Tibial nerve (tissue), 4 donors: ENCODE data around the gene MAGI2. TPM values are rescaled to one million over a fixed set of nuclear protein-coding genes. Genes with fewer than 3 reads are reported as not detected.

Experiments
- DNase-seq, 2 donors: peaks; one replicate each; pipeline ENCODE4 v3.0.0-alpha.2; 2019; ENCODE audit warnings: low spot score in 2 of 2
- H3K27ac ChIP-seq, 4 donors: fragments of 200-600 bp; sonication (generic) in 3 of 4; one replicate each; pipeline ENCODE4 v1.5.1; 2017 to 2019; ENCODE audit warnings: mild to moderate bottlenecking in 1 of 4
- H3K27me3 ChIP-seq, 2 donors: fragments of 200-600 bp; sonication (generic) in 1 of 2; one replicate each; pipeline versions ENCODE4 v1.5.1 to v1.6.0; 2017 to 2019
- H3K36me3 ChIP-seq, 3 donors: fragments of 200-600 bp; sonication (generic); one replicate each; pipeline ENCODE4 v1.5.1; 2018 to 2019
- H3K4me1 ChIP-seq, 4 donors: fragments of 200-600 bp; sonication (generic) in 3 of 4; one replicate each; pipeline ENCODE4 v1.5.1; 2017 to 2019
- H3K4me3 ChIP-seq, 4 donors: fragments of 200-600 bp; sonication (generic) in 3 of 4; one replicate each; pipeline ENCODE4 v1.5.1; 2017 to 2019; ENCODE audit warnings: mild to moderate bottlenecking in 1 of 4, moderate library complexity in 1 of 4
- H3K9me3 ChIP-seq, 4 donors: fragments of 200-600 bp; sonication (generic) in 3 of 4; one replicate each; pipeline ENCODE4 v1.5.1; 2017 to 2019
- CTCF ChIP-seq, 5 experiments: fragments of 200-600 bp in 3 of 5; fragments of 450-650 bp in 2 of 5; sonication (generic) in 3 of 5; IDR thresholded peaks; one replicate each; pipeline ENCODE4 v1.5.1; 2016 to 2019; ENCODE audit warnings: antibody characterized with exemption in 5 of 5, mild to moderate bottlenecking in 3 of 5, moderate library complexity in 2 of 5
- EP300 ChIP-seq, 2 donors: sonication (generic); formaldehyde crosslinking; IDR thresholded peaks; one replicate each; pipeline ENCODE4 v1.6.1; 2017; ENCODE audit warnings: antibody characterized with exemption in 2 of 2, mild to moderate bottlenecking in 1 of 2
- POLR2A ChIP-seq, 2 donors: fragments of 450-650 bp; IDR thresholded peaks; one replicate each; pipeline ENCODE4 v1.6.1; 2017; ENCODE audit warnings: antibody characterized with exemption in 2 of 2, mild to moderate bottlenecking in 2 of 2, moderate library complexity in 2 of 2
- WGBS, 2 donors: methylation state at CpG; one replicate each; pipeline ENCODE4 v1.1.5; 2018; 5-methylcytosine and 5-hydroxymethylcytosine counted together
- total RNA-seq, 4 donors: library from RNA; depleted of rRNA; stranded (reverse); fragments of >200 nt; gene quantifications; one replicate each; pipeline ENCODE4 v1.1.0, GENCODE V29; 2016

Gene MAGI2
- total RNA-seq, 4 donors from 2014 or later: 33.6 to 58.2 (median 55.6) TPM

- Histone ChIP-seq H3K9me3 (no peaks in the 10 kb centered on the region), H3K4me3 (no peak overlapping the region), H3K4me1 (peaks cover 0 to 12% (median 0%) of the 10 kb centered on the region in 4 donors), H3K27me3 (no peaks in the 10 kb centered on the region), H3K36me3 (no peaks in the 10 kb centered on the region), H3K27ac (no peak overlapping the region)
- no peak for DNase-seq
- WGBS, 2 donors: 79 to 80% methylated on average over 2 of the region's 2 CpGs
- TF ChIP-seq CTCF (IDR thresholded peaks at IDR 0.05) (no peak), POLR2A (IDR thresholded peaks at IDR 0.05) (no peak), EP300 (IDR thresholded peaks at IDR 0.05) (no peak)
Measured at GRCh38 chr7:78024591-78024990, 1428.9 kb downstream of the MAGI2 start.

DNA sequence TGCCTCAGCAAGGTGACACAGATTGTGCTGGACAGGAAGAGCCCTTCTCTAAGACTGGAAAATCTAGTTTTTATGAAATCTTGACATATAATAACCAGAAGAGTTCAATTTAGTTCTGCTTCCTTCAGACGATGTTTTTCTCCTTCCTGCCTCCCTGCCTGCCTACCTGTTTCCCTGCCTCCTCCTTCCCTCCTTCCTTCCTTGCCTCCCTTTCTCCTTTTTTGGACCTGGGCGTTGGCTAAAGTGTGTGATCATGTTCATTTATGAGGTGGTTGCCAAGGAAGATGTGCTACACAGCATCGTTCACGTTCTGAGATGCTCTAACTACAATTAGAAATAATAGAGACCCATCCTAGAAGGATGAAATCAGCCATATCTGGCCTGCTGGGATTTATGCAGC is 1430.3 kb downstream of the MAGI2 start:
- 79 to 83% methylated on average over 4 of the region's 4 CpGs for WGBS, 2 donors
- no peak for TF ChIP-seq POLR2A (IDR thresholded peaks at IDR 0.05)
- Histone ChIP-seq H3K36me3 (no peaks in the 10 kb centered on the region), H3K4me1 (peaks cover 0 to 21% (median 4%) of the 10 kb centered on the region in 4 donors), H3K9me3 (no peaks in the 10 kb centered on the region), H3K4me3 (no peak overlapping the region), H3K27ac (no peak overlapping the region), H3K27me3 (no peaks in the 10 kb centered on the region)
- no peak for DNase-seq

DNA sequence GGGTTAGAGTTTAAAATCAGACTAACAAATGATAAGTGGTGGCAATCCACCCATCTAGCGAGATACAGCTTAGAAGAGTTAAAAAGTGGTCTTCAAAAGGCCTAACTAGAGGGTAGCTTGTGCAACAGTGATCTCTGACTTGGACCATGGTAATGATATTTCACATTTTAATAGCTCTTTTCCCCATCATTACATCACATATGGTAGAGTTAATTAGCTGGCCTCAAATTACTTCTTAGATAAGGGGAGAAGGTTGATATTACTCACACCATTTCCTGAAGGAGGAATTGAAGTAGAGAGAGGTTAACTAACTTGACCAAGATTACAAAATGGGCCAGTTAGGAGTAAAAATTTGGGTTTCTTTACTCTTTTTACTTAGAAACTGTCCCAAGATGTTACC is 1431.3 kb downstream of the MAGI2 start:
- Histone ChIP-seq H3K4me1 (peaks cover 0 to 31% (median 4%) of the 10 kb centered on the region in 4 donors), H3K4me3 (no peak overlapping the region), H3K36me3 (no peaks in the 10 kb centered on the region), H3K9me3 (no peaks in the 10 kb centered on the region), H3K27ac (no peak overlapping the region), H3K27me3 (no peaks in the 10 kb centered on the region)
- 94 to 100% methylated on average over 1 of the region's 1 CpG for WGBS, 2 donors
- no peak for DNase-seq
- TF ChIP-seq EP300 (IDR thresholded peaks at IDR 0.05): no peak
- no peak for TF ChIP-seq CTCF (IDR thresholded peaks at IDR 0.05)
- no peak for TF ChIP-seq POLR2A (IDR thresholded peaks at IDR 0.05)

GRCh38 chr7:78020874-78021249 is 1432.6 kb downstream of the MAGI2 start:
- Histone ChIP-seq H3K4me3 (no peak overlapping the region), H3K27ac (peak overlapping the region in 3 of 4 donors; percentile 94 to 98 (median 98)), H3K36me3 (no peaks in the 10 kb centered on the region), H3K4me1 (peaks cover 0 to 40% (median 4%) of the 10 kb centered on the region in 4 donors), H3K27me3 (no peaks in the 10 kb centered on the region), H3K9me3 (no peaks in the 10 kb centered on the region)
- TF ChIP-seq POLR2A (IDR thresholded peaks at IDR 0.05) (no peak), EP300 (IDR thresholded peaks at IDR 0.05) (no peak), CTCF (IDR thresholded peaks at IDR 0.05) (no peak)
- no peak for DNase-seq

- H3K36me3 ChIP-seq: no peaks in the 10 kb centered on the region
- peaks cover 0 to 43% (median 4%) of the 10 kb centered on the region in 4 donors for H3K4me1 ChIP-seq
- DNase-seq: peak; percentile 25 to 83
- TF ChIP-seq POLR2A (IDR thresholded peaks at IDR 0.05) (no peak), CTCF (IDR thresholded peaks at IDR 0.05) (peak; percentile 66 to 77 (median 74)), EP300 (IDR thresholded peaks at IDR 0.05) (peak in 1 of 2 donors; percentile 29)
- 0 to 6% methylated on average over 20 to 21 of the region's 25 CpGs for whole genome bisulfite sequencing, 2 donors
- no peaks in the 10 kb centered on the region for H3K27me3 ChIP-seq
- H3K4me3 ChIP-seq: peak overlapping the region; percentile 51 to 70 (median 56)
- peak overlapping the region; percentile 82 to 98 (median 96) for H3K27ac ChIP-seq
- H3K9me3 ChIP-seq: no peaks in the 10 kb centered on the region
Measured at GRCh38 chr7:78020136-78020873, 1433.2 kb downstream of the MAGI2 start.
